HepG2 (cell line): ENCODE results near the gene TAS2R39. TPM values are rescaled to one million over a fixed set of nuclear protein-coding genes. Genes with fewer than 3 reads are reported as not detected.

ENCODE experiments used
- ATAC-seq: fragments of 200-7000 bp; cut with Tn5 transposase; 3 replicates; pipeline ENCODE4 v1.9.1; 2020; ENCODE audit warnings: mild to moderate bottlenecking, moderate library complexity
- BruUV-seq: library from RNA; stranded (reverse); fragments of 400-500 nt; replicated peaks from 2 replicates; lab custom pipeline; 2021; lab: Mats Ljungman, UMichigan
- CTCF ChIA-PET: fragments of 300-600 bp; formaldehyde crosslinking; extraction: SDS; loops from one replicate; lab custom pipeline; 2021; ENCODE audit warnings: low total read pairs, inconsistent platforms, low intra/inter-chr PET ratio; lab: Yijun Ruan, JAX
- POLR2A ChIA-PET: fragments of 350-600 bp; sonication (Branson Sonifier 250); formaldehyde crosslinking; loops from one replicate; lab custom pipeline; 2020; ENCODE audit warnings: antibody characterized with exemption, inconsistent platforms; lab: Yijun Ruan, JAX
- DNase-seq: peaks from one replicate; pipeline ENCODE4 v3.0.0-alpha.2; 2015; ENCODE audit warnings: low spot score
- FAIRE-seq: peaks from 3 replicates; lab custom pipeline; 2011; peaks lifted over from hg19 to GRCh38; lab: Jason Lieb, UNC
- H2AFZ ChIP-seq: one replicate; pipeline ENCODE4 v1.6.1; 2011; ENCODE audit warnings: low read length, inconsistent platforms
- H3K27ac ChIP-seq: fragments of 300-600 bp; 3 replicates; pipeline ENCODE4 v1.8.0; 2011; ENCODE audit warnings: mixed run types, mild to moderate bottlenecking, mixed read lengths, low read length, inconsistent platforms; ENCODE audit not compliant: insufficient read depth; ENCODE audit errors: extremely low read length
- H3K27me3 ChIP-seq, 2 experiments: fragments of 200-600 bp in 1 of 2; 2 replicates in 1 of 2; 3 replicates in 1 of 2; pipeline versions ENCODE4 v1.6.0 to v1.8.0; 2011; ENCODE audit warnings: low read length in 2 of 2, mild to moderate bottlenecking in 2 of 2, moderate library complexity in 2 of 2, inconsistent platforms in 1 of 2; ENCODE audit not compliant: insufficient read depth in 2 of 2, control insufficient read depth in 1 of 2
- H3K36me3 ChIP-seq, 2 experiments: fragments of 200-600 bp in 1 of 2; replicated peaks in 1 of 2; 2 replicates in 1 of 2; 3 replicates in 1 of 2; pipeline versions ENCODE4 v1.5.1 to v1.8.0; 2011; ENCODE audit warnings: low read length in 2 of 2, inconsistent platforms in 1 of 2; ENCODE audit not compliant: insufficient read depth in 2 of 2, control insufficient read depth in 1 of 2
- H3K4me1 ChIP-seq: 2 replicates; pipeline ENCODE4 v1.5.1; 2012; ENCODE audit warnings: low read length, inconsistent platforms; ENCODE audit not compliant: insufficient read depth
- H3K4me2 ChIP-seq: 2 replicates; pipeline ENCODE4 v1.6.0; 2011; ENCODE audit warnings: low read depth, low read length, inconsistent platforms
- H3K4me3 ChIP-seq, 3 experiments: fragments of 200-600 bp in 1 of 3; sonication (generic), shearing (Covaris generic) in 1 of 3; replicated peaks in 1 of 3; 2 replicates each; pipeline ENCODE4 v1.5.1; 2011 to 2016; ENCODE audit warnings: low read length in 3 of 3, inconsistent platforms in 2 of 3, low read depth in 2 of 3, mild to moderate bottlenecking in 2 of 3, control low read depth in 1 of 3, mixed read lengths in 1 of 3; ENCODE audit not compliant: insufficient read depth in 1 of 3
- H3K79me2 ChIP-seq: one replicate; pipeline ENCODE4 v1.6.1; 2011; ENCODE audit warnings: low read length, inconsistent platforms; ENCODE audit not compliant: insufficient read depth
- H3K9ac ChIP-seq: 2 replicates; pipeline ENCODE4 v1.6.0; 2011; ENCODE audit warnings: mild to moderate bottlenecking, low read depth, low read length, inconsistent platforms; ENCODE audit not compliant: insufficient read depth
- H3K9me3 ChIP-seq: 2 replicates; pipeline ENCODE4 v1.5.1; 2012; ENCODE audit warnings: mild to moderate bottlenecking, low read length
- H4K20me1 ChIP-seq: 2 replicates; pipeline ENCODE4 v1.6.0; 2011; ENCODE audit warnings: inconsistent platforms, mild to moderate bottlenecking, low read length, moderate library complexity; ENCODE audit not compliant: insufficient read depth
- EED ChIP-seq: sonication (generic); formaldehyde crosslinking; IDR thresholded peaks from 2 replicates; pipeline ENCODE4 v1.5.0; 2020; ENCODE audit warnings: mild to moderate bottlenecking, missing genetic modification reagents
- MYC ChIP-seq: sonication (generic); formaldehyde crosslinking; IDR thresholded peaks from 2 replicates; pipeline ENCODE4 v1.9.0; 2021; ENCODE audit warnings: missing genetic modification reagents, borderline replicate concordance
- NFATC3 ChIP-seq: sonication (generic); formaldehyde crosslinking; IDR thresholded peaks from 2 replicates; pipeline ENCODE4 v1.5.1; 2020; ENCODE audit warnings: mild to moderate bottlenecking, missing genetic modification reagents
- NFIC ChIP-seq: IDR thresholded peaks from 2 replicates; pipeline ENCODE4 v1.6.1; 2012; ENCODE audit warnings: mild to moderate bottlenecking, low read length, inconsistent platforms
- PRPF4 ChIP-seq: fragments of 200-400 bp; formaldehyde crosslinking; IDR thresholded peaks from 2 replicates; pipeline ENCODE4 v1.6.1; 2016; ENCODE audit warnings: low read length, low read depth; ENCODE audit not compliant: poor library complexity, severe bottlenecking
- ZFP37 ChIP-seq: sonication (generic); formaldehyde crosslinking; IDR thresholded peaks from 2 replicates; pipeline ENCODE4 v1.4.0; 2020; ENCODE audit warnings: missing genetic modification reagents, borderline replicate concordance
- ZNF670 ChIP-seq: sonication (generic); formaldehyde crosslinking; IDR thresholded peaks from 2 replicates; pipeline ENCODE4 v1.8.0; 2022; ENCODE audit warnings: mild to moderate bottlenecking, missing genetic modification reagents, borderline replicate concordance
- WGBS: methylation state at CpG from one replicate; pipeline ENCODE4 v1.1.6; 2017; ENCODE audit warnings: low lambda C conversion rate; 5-methylcytosine and 5-hydroxymethylcytosine counted together
- in situ Hi-C: cut with HindIII; loops from 2 replicates; pipeline ENCODE4 v1.10.0; 2017; ENCODE audit warnings: low pct_unique_long_range_greater_than_20kb; ENCODE audit not compliant: extremely low pct_ligation_motif_present
- intact Hi-C: fragments of 100-400 bp; cut with micrococcal nuclease; formaldehyde crosslinking; loops from one replicate; pipeline ENCODE4 v1.10.0; 2022; ENCODE audit not compliant: unreplicated experiment
- polyA plus RNA-seq, 8 experiments: library from polyadenylated mRNA; depleted of rRNA in 3 of 8; stranded (reverse) in 7 of 8; unstranded in 1 of 8; fragments of >200 nt; fragmentation: Illumina TruSeq in 4 of 8; extraction: Trizol in 4 of 8; gene quantifications; 2 replicates each; pipeline versions ENCODE4 v1.2.1 to v1.2.3, GENCODE V29; 2011 to 2016; ENCODE audit warnings: low read depth in 4 of 8, missing spikeins in 1 of 8, mixed read lengths in 1 of 8; ENCODE audit not compliant: insufficient read depth in 1 of 8
- total RNA-seq, 5 experiments: library from RNA; depleted of rRNA; stranded (reverse); fragments of >200 nt; fragmentation: Illumina TruSeq; extraction: Trizol; gene quantifications; 2 replicates each; pipeline ENCODE4 v1.2.3, GENCODE V29; 2016; ENCODE audit warnings: low read depth in 1 of 5
- TF ChIP-seq, protein P1 (sequence below): IDR thresholded peaks from 2 replicates; pipeline ENCODE4 v1.6.1; 2012; ENCODE audit warnings: low read depth, low read length, improper control_type of control experiment
- TF ChIP-seq, protein P2 (sequence below): sonication (generic); formaldehyde crosslinking; IDR thresholded peaks from 2 replicates; pipeline ENCODE4 v1.4.0; 2020; ENCODE audit warnings: low read depth, missing genetic modification reagents

The TAS2R39 gene
- total and polyA plus RNA-seq, 2 of the 13 experiments (the other 11 are each of a cell fraction or from before 2014, with no cell fraction given), result not detected

DNA sequence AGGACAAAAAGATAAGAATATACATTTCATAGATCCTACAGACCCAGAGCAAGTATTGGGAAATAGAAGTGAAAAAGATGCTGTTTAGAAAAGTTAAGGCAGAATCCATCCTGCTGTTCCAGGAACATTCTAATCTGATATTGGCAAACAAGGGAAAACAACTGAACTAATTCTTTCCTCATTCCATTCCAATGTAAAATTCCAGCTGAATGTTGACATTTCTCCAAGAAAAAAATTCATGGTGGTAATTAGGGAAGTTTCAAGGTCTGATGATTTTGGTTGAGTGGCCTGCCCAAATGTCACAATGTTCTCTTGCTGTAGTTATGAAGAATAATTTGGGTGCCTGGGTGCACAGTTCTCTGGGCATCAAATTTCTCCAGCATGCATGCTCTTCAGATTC lies 36.1 kb upstream of the TAS2R39 start:
- no peaks in the 10 kb centered on the region for H3K79me2 ChIP-seq
- H3K9me3 ChIP-seq, result no peaks in the 10 kb centered on the region
- H3K27me3 ChIP-seq, result no peaks in the 10 kb centered on the region
- no TSS peak for BruUV-seq
- FAIRE-seq (no peak), ATAC-seq (no peak), DNase-seq (no peak)
- H3K4me2 ChIP-seq, result no peak overlapping the region
- ChIA-PET POLR2A (no interaction called here), CTCF (no interaction called here)
- H4K20me1 ChIP-seq, result no peaks in the 10 kb centered on the region
- no peaks in the 10 kb centered on the region for H3K36me3 ChIP-seq
- H3K27ac ChIP-seq, result no peak overlapping the region
- no peak overlapping the region for H3K9ac ChIP-seq
- TF ChIP-seq, protein P1, sequence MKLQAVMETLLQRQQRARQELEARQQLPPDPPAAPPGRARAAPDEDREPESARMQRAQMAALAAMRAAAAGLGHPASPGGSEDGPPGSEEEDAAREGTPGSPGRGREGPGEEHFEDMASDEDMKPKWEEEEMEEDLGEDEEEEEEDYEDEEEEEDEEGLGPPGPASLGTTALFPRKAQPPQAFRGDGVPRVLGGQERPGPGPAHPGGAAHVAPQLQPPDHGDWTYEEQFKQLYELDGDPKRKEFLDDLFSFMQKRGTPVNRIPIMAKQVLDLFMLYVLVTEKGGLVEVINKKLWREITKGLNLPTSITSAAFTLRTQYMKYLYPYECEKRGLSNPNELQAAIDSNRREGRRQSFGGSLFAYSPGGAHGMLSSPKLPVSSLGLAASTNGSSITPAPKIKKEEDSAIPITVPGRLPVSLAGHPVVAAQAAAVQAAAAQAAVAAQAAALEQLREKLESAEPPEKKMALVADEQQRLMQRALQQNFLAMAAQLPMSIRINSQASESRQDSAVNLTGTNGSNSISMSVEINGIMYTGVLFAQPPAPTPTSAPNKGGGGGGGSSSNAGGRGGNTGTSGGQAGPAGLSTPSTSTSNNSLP, result no peak
- intact Hi-C loops, result no loop called here
- H3K4me1 ChIP-seq, result no peaks in the 10 kb centered on the region
- no peak overlapping the region for H3K4me3 ChIP-seq
- no peak overlapping the region for H2AFZ ChIP-seq
- in situ Hi-C loops, result no loop called here

DNA sequence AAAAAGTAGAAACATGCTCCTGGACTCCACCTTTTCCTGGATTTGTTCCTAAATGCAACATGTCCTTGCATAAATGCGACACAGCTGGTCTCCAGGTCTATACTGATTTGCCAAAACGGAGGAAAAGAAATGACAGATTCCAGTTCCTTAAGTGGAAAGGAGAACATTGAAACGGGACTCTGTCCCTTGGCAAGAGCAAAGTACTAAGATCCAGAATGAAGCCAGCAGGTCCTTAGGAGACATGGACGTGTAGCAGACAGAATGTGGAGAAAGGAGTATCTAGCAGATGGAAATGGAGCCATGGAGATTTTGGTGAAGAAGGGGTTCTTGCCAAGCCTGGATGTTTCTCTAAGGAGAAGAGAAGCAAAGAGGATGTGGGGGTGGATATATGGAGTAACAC lies 35.2 kb upstream of the TAS2R39 start:
- POLR2A ChIA-PET, result no interaction called here
- H3K27ac ChIP-seq, result no peak overlapping the region
- no peak overlapping the region for H2AFZ ChIP-seq
- H3K79me2 ChIP-seq, result no peaks in the 10 kb centered on the region
- WGBS, result 2% methylated on average over 4 of the region's 4 CpGs
- no peak overlapping the region for H3K9ac ChIP-seq
- H3K27me3 ChIP-seq, result no peaks in the 10 kb centered on the region
- TF ChIP-seq PRPF4, result no peak
- no peak for TF ChIP-seq NFIC
- TF ChIP-seq, protein P2, sequence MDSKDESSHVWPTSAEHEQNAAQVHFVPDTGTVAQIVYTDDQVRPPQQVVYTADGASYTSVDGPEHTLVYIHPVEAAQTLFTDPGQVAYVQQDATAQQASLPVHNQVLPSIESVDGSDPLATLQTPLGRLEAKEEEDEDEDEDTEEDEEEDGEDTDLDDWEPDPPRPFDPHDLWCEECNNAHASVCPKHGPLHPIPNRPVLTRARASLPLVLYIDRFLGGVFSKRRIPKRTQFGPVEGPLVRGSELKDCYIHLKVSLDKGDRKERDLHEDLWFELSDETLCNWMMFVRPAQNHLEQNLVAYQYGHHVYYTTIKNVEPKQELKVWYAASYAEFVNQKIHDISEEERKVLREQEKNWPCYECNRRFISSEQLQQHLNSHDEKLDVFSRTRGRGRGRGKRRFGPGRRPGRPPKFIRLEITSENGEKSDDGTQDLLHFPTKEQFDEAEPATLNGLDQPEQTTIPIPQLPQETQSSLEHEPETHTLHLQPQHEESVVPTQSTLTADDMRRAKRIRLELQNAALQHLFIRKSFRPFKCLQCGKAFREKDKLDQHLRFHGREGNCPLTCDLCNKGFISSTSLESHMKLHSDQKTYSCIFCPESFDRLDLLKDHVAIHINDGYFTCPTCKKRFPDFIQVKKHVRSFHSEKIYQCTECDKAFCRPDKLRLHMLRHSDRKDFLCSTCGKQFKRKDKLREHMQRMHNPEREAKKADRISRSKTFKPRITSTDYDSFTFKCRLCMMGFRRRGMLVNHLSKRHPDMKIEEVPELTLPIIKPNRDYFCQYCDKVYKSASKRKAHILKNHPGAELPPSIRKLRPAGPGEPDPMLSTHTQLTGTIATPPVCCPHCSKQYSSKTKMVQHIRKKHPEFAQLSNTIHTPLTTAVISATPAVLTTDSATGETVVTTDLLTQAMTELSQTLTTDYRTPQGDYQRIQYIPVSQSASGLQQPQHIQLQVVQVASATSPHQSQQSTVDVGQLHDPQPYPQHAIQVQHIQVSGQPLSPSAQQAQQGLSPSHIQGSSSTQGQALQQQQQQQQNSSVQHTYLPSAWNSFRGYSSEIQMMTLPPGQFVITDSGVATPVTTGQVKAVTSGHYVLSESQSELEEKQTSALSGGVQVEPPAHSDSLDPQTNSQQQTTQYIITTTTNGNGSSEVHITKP (CRISPR knock-in tag), result no peak
- TF ChIP-seq ZNF670, result no peak
- no peak for TF ChIP-seq MYC (CRISPR knock-in tag)
- no peak for TF ChIP-seq EED (CRISPR knock-in tag)
- no peak for TF ChIP-seq NFATC3
- no peak for TF ChIP-seq ZFP37
- TF ChIP-seq, all 625 proteins: peak for 0
- Histone ChIP-seq H3K9me3 (no peaks in the 10 kb centered on the region), H3K4me1 (no peaks in the 10 kb centered on the region), H3K4me2 (no peak overlapping the region), H3K4me3 (no peak overlapping the region), H4K20me1 (no peaks in the 10 kb centered on the region), H3K36me3 (no peaks in the 10 kb centered on the region)
- ATAC-seq, result no peak
- intact Hi-C loops (no loop called here), in situ Hi-C loops (no loop called here)
- DNase-seq, result no peak
- CTCF ChIA-PET, result no interaction called here
- BruUV-seq, result no TSS peak
- FAIRE-seq, result no peak
